ENCODE results near the gene PIEZO1.

DNA sequence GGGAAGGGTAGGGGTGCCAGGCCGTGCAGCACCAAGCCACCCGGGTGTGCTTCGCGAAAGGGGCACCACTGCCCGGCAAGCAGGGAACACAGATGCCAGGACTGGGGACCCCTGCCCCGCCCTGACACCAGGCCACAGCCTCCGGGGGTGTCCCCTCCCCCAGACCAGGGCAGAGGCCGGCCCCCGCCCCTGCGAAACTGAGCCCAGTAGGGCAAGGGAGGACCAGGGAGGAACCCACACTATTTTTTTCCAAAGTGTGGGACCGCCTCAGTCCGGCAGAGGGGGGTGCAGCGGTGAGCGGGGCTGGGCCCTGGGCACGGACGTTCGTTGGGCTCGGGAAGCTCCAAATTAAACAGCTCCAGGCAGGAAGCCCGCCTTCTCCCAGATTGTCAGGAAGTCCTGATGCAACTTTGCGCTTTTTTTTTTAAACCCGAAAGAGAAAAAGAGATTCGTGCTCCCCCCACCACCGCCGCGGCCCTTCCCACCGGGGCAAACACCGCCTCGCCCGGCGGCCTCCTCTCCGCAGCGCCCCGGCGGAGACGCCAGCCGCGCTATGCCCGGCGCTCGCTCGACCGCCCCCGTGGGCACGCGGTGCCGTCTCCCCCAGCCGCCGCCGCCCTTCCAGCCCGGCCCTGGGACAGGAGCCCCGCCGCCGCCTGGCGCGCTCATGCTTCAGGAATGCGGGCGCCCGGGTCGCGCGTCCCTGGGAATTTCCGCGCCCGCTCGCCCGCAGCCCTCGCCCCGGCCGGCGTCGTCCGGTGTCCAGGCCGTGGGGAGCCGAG is 755 bp downstream of the PIEZO1 start:
- TF ChIP-seq, protein P1, sequence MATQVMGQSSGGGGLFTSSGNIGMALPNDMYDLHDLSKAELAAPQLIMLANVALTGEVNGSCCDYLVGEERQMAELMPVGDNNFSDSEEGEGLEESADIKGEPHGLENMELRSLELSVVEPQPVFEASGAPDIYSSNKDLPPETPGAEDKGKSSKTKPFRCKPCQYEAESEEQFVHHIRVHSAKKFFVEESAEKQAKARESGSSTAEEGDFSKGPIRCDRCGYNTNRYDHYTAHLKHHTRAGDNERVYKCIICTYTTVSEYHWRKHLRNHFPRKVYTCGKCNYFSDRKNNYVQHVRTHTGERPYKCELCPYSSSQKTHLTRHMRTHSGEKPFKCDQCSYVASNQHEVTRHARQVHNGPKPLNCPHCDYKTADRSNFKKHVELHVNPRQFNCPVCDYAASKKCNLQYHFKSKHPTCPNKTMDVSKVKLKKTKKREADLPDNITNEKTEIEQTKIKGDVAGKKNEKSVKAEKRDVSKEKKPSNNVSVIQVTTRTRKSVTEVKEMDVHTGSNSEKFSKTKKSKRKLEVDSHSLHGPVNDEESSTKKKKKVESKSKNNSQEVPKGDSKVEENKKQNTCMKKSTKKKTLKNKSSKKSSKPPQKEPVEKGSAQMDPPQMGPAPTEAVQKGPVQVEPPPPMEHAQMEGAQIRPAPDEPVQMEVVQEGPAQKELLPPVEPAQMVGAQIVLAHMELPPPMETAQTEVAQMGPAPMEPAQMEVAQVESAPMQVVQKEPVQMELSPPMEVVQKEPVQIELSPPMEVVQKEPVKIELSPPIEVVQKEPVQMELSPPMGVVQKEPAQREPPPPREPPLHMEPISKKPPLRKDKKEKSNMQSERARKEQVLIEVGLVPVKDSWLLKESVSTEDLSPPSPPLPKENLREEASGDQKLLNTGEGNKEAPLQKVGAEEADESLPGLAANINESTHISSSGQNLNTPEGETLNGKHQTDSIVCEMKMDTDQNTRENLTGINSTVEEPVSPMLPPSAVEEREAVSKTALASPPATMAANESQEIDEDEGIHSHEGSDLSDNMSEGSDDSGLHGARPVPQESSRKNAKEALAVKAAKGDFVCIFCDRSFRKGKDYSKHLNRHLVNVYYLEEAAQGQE (IDR thresholded peaks at IDR 0.05; ENCODE audit: low read depth), result no peak
- peak in 2 of 3 experiments; percentile 61 to 68; a peak in 4 of 6 replicates for TF ChIP-seq CTCF (IDR thresholded peaks at IDR 0.05 in 2 of 3, conservative IDR thresholded peaks at IDR 0.05 in 1 of 3; ENCODE audit: borderline replicate concordance in 1 of 3, insufficient read depth in 1 of 3, low read depth in 2 of 3, low read length in 2 of 3)
- no peak for TF ChIP-seq POLR2A (IDR thresholded peaks at IDR 0.05; ENCODE audit: borderline replicate concordance, extremely low read depth, insufficient read depth, insufficient read length)
- TF ChIP-seq EZH2 (IDR thresholded peaks at IDR 0.05), result no peak

Data from HCT116 (cell line).